ENCODE results near the gene OR10G7.
"Not testable (repeated sequence)": the region's sequence is repeated elsewhere in the genome, so short reads cannot be mapped to it uniquely, and the experiment has no call there.

The OR10G7 gene

DNA sequence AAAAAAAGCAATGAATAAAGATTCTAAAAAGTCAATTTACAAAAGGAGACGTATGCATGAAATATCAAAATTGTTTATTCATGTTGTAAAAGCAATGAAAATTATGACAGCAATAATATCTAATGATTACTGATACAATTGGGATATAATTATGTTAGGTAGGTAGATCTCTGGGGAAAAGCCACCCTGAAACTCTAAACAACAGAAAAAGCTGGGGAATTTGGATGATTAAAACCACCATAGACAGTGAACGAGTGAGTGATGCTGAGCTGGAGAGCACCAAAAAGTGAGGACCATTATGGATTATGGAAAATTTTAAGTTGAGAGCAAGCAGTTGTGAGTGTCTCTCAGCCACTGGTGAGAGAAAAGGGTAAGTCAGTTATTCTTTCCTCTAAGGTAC is 14.6 kb downstream of the OR10G7 start, which contains the start of gene OR10G8:
TSS of gene OR10G8 (plus strand) at position 301 of the 400 bp plus-strand sequence. CDS start 2,825 bp downstream, outside the sequence.
- DNase-seq (ENCODE audit: extremely low spot score) = no peak
- ChIA-PET CTCF (no interaction called here), POLR2A (no interaction called here)
- no peak for TF ChIP-seq ARNT (IDR thresholded peaks at IDR 0.05)
- no peak for TF ChIP-seq BHLHE40 (IDR thresholded peaks at IDR 0.05; ENCODE audit: borderline replicate concordance)
- no peak for TF ChIP-seq FOXA1 (IDR thresholded peaks at IDR 0.05)
- TF ChIP-seq CTBP1 (IDR thresholded peaks at IDR 0.05; ENCODE audit: borderline replicate concordance) = no peak
- TF ChIP-seq ELF4 (IDR thresholded peaks at IDR 0.05) = no peak
- no peak for TF ChIP-seq NFRKB (IDR thresholded peaks at IDR 0.05)
- no peak for TF ChIP-seq FOXM1 (IDR thresholded peaks at IDR 0.05; ENCODE audit: borderline replicate concordance)

GRCh38 chr11:124015837-124016236 is 25.3 kb downstream of the OR10G7 start:
- POLR2A ChIA-PET; CTCF ChIA-PET; DNase-seq (ENCODE audit: extremely low spot score): not testable (repeated sequence)

GRCh38 chr11:124012697-124013096 is 28.4 kb downstream of the OR10G7 start, which contains the start of gene OR10G4:
Gene OR10G4, plus strand, starts transcription at chr11:124012997. Its CDS starts 2,578 bp downstream, at chr11:124015575.
- ChIA-PET CTCF (no interaction called here), POLR2A (no interaction called here)
- no peak for TF ChIP-seq ZNF384 (IDR thresholded peaks at IDR 0.05)
- TF ChIP-seq FOXK2 (IDR thresholded peaks at IDR 0.05) = no peak
- no peak for TF ChIP-seq NFRKB (IDR thresholded peaks at IDR 0.05)
- no peak for DNase-seq (ENCODE audit: extremely low spot score)

- no peak for TF ChIP-seq ARNT (IDR thresholded peaks at IDR 0.05)
- no peak for TF ChIP-seq ZNF384 (IDR thresholded peaks at IDR 0.05)
- no peak for TF ChIP-seq BHLHE40 (IDR thresholded peaks at IDR 0.05; ENCODE audit: borderline replicate concordance)
- TF ChIP-seq NFRKB (IDR thresholded peaks at IDR 0.05) = no peak
- TF ChIP-seq TARDBP (IDR thresholded peaks at IDR 0.05) = no peak
- TF ChIP-seq FOXA1 (IDR thresholded peaks at IDR 0.05) = no peak
- TF ChIP-seq ELF4 (IDR thresholded peaks at IDR 0.05) = no peak
- TF ChIP-seq FOXK2 (IDR thresholded peaks at IDR 0.05) = no peak
- TF ChIP-seq LEF1 (IDR thresholded peaks at IDR 0.05; ENCODE audit: borderline replicate concordance) = no peak
- no peak for TF ChIP-seq SUZ12 (IDR thresholded peaks at IDR 0.05)
- no peak for TF ChIP-seq L3MBTL2 (conservative IDR thresholded peaks at IDR 0.05)
- TF ChIP-seq, protein P1, sequence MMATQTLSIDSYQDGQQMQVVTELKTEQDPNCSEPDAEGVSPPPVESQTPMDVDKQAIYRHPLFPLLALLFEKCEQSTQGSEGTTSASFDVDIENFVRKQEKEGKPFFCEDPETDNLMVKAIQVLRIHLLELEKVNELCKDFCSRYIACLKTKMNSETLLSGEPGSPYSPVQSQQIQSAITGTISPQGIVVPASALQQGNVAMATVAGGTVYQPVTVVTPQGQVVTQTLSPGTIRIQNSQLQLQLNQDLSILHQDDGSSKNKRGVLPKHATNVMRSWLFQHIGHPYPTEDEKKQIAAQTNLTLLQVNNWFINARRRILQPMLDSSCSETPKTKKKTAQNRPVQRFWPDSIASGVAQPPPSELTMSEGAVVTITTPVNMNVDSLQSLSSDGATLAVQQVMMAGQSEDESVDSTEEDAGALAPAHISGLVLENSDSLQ (IDR thresholded peaks at IDR 0.05) = no peak
- TF ChIP-seq FOXM1 (IDR thresholded peaks at IDR 0.05; ENCODE audit: borderline replicate concordance) = no peak
- no peak for TF ChIP-seq SP1 (IDR thresholded peaks at IDR 0.05)
- TF ChIP-seq HDGF (IDR thresholded peaks at IDR 0.05; ENCODE audit: borderline replicate concordance) = no peak
- TF ChIP-seq CTBP1 (IDR thresholded peaks at IDR 0.05; ENCODE audit: borderline replicate concordance) = no peak
- ChIA-PET CTCF (no interaction called here), POLR2A (no interaction called here)
- no peak for DNase-seq (ENCODE audit: extremely low spot score)
Measured at GRCh38 chr11:123995119-123995518, 46.0 kb downstream of the OR10G7 start, which contains the start of gene OR10G6. Gene OR10G6, minus strand, starts transcription at chr11:123995161. Its CDS starts 0 bp downstream, at chr11:123995161.

All from HEK293T (cell line).